NCI-H510A (cell line): ENCODE measurements around the gene TBL1X.

ENCODE experiments used
- DNase-seq: peaks from one replicate; lab custom pipeline; 2025; lab: John Stamatoyannopoulos, UW

The TBL1X gene

GRCh38 chrX:9668537-9668936 is 203.7 kb downstream of the TBL1X start:
- no peak for DNase-seq

DNA sequence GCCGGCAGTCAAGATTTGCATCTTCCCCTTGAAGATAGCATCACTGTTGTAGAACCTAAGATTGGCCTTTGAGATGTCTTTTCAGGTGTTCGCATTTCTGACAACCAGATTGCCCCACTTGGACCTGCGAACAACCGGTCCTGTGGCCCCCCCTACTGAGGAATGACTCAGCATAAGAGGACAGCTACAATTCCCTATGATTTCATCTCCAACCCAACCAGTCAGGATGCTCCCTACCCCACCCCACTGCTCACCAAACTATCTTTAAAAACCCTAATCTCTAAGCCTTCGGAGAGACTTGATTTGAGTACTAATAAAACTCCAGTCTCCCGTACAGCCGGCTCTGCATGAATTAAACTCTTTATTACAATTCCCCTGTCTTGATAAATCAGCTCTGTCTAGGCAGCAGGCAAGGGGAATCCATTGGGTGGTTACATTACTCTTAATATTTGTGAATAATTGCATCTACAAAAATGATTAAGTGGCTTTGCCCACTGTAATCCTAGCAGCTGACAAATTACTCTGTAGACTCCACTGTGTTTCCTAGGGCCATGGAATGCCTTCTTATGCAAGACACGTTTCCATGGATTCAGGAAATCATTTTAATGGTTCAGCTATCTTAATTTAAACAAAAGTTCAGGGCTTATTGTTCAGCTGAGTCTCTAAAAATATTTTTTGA is 205.4 kb downstream of the TBL1X start:
- no peak for DNase-seq

DNA sequence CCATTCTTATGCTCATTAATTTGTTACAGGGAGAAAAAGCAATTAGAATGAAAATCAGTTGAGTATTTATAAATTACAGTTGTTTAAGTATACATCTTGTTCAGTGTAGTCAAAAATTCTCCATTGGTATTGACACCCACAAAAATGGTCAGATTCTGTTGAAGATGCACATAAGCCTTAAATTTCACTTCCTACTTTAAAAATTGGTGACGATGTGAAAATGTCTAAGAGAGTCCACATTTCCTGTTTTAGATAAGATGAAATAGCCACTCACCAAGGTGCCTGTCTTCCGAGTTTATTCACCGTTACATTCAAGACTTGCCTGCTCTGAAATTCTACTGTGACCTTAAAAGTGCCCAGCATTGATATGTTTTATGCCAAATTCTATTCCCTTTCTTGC is 207.1 kb downstream of the TBL1X start:
- DNase-seq = no peak

GRCh38 chrX:9676306-9676705 is 211.4 kb downstream of the TBL1X start:
- DNase-seq = no peak

DNA sequence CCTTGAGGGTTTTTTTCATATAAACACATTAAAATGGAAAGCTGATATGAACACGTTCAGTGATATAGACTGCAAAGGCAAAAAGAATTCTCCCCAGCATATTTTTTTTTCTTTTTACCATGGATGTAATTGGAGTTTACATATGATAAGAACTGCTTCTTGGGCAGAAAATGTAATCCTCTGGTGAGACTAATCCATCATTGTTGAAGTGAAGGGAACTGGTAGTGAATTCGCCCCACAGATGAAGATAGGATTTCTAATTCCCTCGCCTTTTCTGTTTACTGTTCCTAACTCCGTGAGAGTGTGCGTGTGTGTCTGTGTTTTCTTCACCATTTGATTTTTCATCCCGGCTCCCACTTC is 211.9 kb downstream of the TBL1X start:
- no peak for DNase-seq

- DNase-seq = no peak
These were observed 212.4 kb downstream of the TBL1X start for GRCh38 chrX:9677098-9677739.

DNA sequence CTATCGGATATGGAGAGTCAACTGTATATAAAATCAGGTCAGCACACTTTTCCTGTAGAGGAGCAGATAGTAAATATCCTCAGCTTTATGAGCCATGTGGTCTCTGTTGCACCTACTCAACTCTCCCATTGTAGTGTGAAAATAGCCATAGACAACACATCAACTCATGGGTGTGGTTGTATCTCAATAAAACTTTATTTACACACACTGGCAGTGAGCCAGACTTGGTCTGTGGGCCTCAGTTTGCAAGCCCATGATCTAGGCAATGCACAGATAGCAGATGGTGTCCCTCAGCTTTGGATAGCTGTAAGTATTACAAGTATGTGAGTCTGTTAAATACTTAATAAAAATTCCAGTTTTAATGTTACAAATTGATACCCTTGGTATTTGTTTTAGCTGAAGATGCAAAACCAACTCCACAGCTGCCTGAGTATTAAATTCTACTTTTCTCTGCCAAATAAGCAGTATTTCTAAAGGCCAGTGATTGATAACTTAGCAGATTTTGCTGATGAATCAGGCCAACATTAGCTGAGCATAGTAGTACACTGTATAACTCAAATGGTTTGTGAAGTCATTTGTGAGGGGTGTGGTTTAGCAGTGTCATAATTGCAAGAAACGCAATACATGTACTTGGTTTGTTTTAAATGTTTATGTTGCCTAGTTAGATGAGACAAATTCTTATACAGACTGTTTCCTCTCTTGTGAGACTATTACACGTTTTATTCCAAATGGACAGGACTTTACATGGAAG is 213.5 kb downstream of the TBL1X start:
- no peak for DNase-seq

DNA sequence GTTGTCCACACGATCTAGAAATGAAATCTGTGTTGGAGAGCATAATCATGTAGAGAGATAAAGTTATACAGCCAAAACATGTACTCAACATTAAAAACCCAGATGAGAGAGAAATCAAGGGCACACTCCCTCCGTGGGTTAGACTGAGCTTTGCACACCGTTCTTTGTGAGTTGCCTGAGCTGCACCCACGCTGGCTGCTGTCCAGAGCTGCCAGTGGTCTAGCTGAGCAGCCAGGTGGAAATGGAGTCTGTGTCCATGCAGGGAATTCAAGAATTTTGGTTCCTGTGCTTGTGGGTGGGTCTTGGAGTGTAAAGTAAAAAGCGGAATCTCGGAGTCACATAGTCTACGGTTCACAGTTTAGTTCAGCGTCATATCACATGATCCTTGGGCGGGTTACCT is 216.2 kb downstream of the TBL1X start:
- no peak for DNase-seq

DNA sequence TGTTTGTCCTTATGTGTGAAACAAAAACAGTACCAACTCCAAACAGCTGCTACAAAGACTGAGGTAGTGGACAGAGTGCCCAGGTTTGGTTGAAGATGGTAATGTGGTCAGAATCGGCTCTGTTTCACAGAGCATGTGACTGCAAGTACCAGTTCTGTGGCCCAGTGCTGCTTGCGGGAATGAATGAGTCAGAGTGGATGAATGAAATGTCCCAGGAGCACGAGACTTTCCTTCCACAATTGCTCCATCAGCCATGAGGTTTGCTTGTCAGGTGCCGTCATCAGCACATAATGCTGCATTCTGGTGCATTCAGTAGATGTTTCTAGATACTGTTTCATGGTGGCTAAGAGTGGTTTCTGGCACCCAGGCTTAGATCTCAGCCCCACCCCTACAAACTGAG is 216.6 kb downstream of the TBL1X start:
- DNase-seq = no peak

- peak; percentile 1 for DNase-seq
These were observed 217.6 kb downstream of the TBL1X start for GRCh38 chrX:9682456-9682855.

- no peak for DNase-seq
These were observed 218.0 kb downstream of the TBL1X start for GRCh38 chrX:9682861-9683260.

- DNase-seq = no peak
These were observed 218.5 kb downstream of the TBL1X start for GRCh38 chrX:9683350-9683749.

DNA sequence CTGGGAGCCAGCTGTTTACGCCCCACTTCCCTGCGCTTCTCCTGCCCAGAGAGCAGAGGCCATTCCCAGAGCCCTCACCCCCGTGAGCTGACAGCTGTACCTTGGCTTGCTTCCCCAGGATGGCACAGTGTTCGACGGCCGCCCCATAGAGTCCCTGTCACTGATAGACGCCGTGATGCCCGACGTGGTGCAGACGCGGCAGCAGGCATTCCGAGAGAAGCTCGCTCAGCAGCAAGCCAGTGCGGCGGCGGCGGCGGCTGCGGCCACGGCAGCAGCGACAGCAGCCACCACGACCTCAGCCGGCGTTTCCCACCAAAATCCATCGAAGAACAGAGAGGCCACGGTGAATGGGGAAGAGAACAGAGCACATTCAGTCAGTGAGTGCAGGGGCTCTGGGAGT is 223.0 kb downstream of the TBL1X start:
- no peak for DNase-seq

DNA sequence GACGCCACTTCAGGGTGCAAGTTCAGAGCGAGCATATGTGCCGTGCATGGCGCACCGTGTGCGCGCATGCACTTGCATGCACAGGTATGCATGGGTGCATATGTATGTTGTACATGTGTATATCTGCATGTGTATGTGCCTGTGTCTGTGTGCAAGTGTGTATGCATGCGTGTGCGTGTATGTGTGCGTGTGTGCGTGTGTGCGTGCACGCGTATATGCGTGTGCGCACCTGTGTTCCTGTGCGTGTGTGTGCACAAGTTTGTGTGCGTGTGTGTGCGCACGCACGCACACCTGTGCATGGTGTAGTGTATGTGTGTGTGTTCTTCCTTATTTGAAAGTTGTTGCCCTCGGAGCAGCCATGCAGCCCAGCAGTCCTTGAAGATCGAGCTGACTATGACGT is 224.0 kb downstream of the TBL1X start:
- DNase-seq = no peak

- DNase-seq = no peak
These were observed 225.2 kb downstream of the TBL1X start for GRCh38 chrX:9690046-9690445.

DNA sequence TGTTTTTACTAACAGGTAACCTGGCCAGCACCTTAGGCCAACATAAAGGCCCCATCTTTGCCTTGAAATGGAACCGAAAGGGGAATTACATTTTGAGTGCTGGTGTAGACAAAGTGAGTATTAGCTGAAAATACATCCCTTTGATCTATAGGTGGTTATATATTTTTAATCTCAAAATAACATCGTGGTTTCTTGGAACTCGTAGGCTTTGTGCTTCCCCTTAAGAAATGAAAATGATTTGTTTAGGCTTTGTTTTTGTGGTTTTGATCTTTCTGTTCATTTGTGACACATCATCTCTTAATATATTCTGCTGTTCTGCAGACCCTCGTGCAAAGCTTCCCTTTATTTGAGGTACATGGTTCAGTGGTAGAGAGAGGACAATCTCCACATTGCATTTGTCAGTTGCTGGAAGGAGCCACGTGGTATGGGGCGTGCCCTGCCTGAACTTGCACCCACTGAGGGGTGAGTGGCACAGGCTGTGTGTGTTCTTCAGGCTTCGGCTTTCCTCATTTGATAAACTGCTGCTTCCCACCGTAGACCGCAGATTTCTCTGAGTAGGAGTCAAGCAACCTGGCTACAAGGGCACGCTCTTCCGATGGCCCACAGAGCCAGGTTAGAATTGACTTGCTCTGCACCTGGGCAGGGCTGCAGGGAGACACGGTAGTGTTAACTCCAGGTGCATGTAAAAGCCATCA is 228.6 kb downstream of the TBL1X start:
- DNase-seq = no peak

GRCh38 chrX:9698576-9698975 is 233.7 kb downstream of the TBL1X start:
- DNase-seq = no peak

DNA sequence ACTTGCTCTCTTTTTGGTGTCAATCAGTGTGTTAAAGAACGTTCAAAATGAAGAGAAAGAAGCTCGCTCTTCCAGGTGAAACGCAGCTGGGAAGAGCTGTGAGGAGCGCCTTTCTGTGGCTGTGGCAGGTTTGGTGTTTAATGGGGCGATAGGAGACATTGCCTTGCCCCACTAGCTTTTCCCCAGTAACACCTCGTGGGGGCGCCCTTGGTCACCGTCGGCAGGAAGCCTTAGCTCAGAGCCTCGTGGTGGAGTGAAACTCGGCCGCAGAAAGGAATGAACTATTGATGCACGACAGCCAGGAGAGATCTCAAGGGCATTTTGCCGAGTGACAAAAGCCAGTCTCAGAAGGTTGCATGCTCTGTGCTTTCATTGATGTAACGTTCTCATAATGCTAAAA is 235.7 kb downstream of the TBL1X start:
- DNase-seq = no peak

GRCh38 chrX:9701790-9702189 is 236.9 kb downstream of the TBL1X start:
- no peak for DNase-seq

- no peak for DNase-seq
These were observed 238.5 kb downstream of the TBL1X start for GRCh38 chrX:9703406-9703805.

- no peak for DNase-seq
These were observed 240.1 kb downstream of the TBL1X start for GRCh38 chrX:9704876-9705465.

DNA sequence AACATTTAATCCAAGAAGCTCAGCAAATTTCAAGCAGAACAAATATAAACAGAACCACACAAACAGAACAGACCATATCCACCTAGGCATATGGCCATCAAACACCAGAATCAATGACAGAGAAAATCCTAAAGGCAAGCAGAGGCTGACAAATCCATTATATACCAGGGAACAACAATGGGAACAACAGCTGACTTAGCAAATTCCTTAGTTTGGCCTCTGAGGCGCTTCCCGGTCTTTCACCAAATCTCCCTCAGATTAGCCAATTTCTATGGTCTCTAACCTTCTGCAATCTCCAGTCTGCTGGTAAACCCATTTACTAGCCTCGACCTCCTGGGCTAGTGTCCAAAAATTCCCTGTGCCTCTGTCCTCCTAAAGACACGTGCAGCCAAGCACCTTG is 241.6 kb downstream of the TBL1X start:
- DNase-seq = no peak
